PFSK-1 (cell line): ENCODE results near the gene APOL4.

Experiments used
- POLR2AphosphoS5 ChIP-seq: IDR thresholded peaks from 2 replicates; pipeline ENCODE4 v1.6.1; 2012; ENCODE audit warnings: low read depth, mild to moderate bottlenecking, control low read depth, low read length, moderate library complexity
- REST ChIP-seq, 2 experiments: IDR thresholded peaks; 2 replicates each; pipeline versions ENCODE4 v1.6.1 to v1.8.0; 2011 to 2012; ENCODE audit warnings: low read depth in 2 of 2, low read length in 2 of 2, control low read depth in 1 of 2, inconsistent platforms in 1 of 2, mild to moderate bottlenecking in 1 of 2, moderate library complexity in 1 of 2; ENCODE audit not compliant: insufficient read depth in 1 of 2
- SIN3A ChIP-seq: IDR thresholded peaks from 2 replicates; pipeline ENCODE4 v1.6.1; 2012; ENCODE audit warnings: mild to moderate bottlenecking, low read length, moderate library complexity, borderline replicate concordance; ENCODE audit not compliant: insufficient read depth
- TAF1 ChIP-seq: IDR thresholded peaks from 2 replicates; pipeline ENCODE4 v1.6.1; 2012; ENCODE audit warnings: low read length, control low read depth, borderline replicate concordance; ENCODE audit not compliant: insufficient read depth

GRCh38 chr22:36193577-36193976, 8.0 kb downstream of the APOL4 start:
- no peak for TF ChIP-seq SIN3A
- TF ChIP-seq TAF1: no peak
- no peak for TF ChIP-seq REST (IDR thresholded peaks at IDR 0.05; ENCODE audit: insufficient read depth in 1 of 2, low read depth in 2 of 2, low read length in 2 of 2)
- no peak for TF ChIP-seq POLR2AphosphoS5
